LNCaP clone FGC (cell line): Measurements from ENCODE around the gene ELMO1.

ENCODE experiments used
- DNase-seq: peaks from one replicate; pipeline ENCODE4 v3.0.0-alpha.2; 2011; ENCODE audit warnings: low read depth
- H3K4me3 ChIP-seq: 2 replicates; pipeline ENCODE4 v1.5.1; 2011; ENCODE audit warnings: mild to moderate bottlenecking, low read depth, low read length, control low read depth
- TF ChIP-seq, protein P1 (sequence below): IDR thresholded peaks from 2 replicates; pipeline ENCODE4 v1.5.1; 2012; ENCODE audit warnings: mild to moderate bottlenecking; ENCODE audit not compliant: control insufficient read depth, insufficient read depth; ENCODE audit errors: extremely low read depth

The ELMO1 gene

DNA sequence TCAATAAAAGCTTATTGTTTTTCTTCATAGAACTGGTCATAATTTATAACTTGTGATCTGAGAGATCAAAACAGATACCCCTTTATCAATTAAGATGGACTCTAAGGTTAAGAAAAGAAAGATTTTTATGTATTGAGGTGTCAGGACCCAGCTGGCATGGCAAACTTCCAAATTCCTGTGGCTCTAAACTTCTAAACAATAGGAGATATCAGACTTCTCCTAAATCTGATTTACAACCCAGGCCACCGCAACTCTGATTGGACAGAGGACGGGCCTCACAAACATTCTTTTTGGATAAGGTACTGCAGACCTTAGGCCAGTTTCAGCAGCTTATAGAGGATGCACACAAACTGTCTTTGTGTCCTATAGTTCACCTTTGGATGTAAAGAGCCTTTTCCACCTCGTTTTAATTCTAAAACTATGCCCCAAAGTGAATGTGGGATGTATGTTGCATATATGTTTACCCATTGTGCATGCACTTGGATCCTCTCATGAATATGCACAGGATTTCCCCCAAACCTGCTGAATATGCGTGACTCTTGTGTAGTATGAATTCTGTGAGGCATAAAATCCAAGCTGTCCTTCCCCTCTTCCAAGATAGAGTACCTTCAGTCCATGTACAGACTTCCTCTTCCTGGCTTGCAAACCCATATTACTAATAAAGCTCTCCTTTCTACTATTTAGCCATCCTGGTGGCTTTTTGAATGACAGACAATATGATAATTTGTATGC, 69.0 kb downstream of the ELMO1 start:
- no peak for DNase-seq
- TF ChIP-seq, protein P1, sequence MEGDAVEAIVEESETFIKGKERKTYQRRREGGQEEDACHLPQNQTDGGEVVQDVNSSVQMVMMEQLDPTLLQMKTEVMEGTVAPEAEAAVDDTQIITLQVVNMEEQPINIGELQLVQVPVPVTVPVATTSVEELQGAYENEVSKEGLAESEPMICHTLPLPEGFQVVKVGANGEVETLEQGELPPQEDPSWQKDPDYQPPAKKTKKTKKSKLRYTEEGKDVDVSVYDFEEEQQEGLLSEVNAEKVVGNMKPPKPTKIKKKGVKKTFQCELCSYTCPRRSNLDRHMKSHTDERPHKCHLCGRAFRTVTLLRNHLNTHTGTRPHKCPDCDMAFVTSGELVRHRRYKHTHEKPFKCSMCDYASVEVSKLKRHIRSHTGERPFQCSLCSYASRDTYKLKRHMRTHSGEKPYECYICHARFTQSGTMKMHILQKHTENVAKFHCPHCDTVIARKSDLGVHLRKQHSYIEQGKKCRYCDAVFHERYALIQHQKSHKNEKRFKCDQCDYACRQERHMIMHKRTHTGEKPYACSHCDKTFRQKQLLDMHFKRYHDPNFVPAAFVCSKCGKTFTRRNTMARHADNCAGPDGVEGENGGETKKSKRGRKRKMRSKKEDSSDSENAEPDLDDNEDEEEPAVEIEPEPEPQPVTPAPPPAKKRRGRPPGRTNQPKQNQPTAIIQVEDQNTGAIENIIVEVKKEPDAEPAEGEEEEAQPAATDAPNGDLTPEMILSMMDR = no peak
- H3K4me3 ChIP-seq = no peak overlapping the region

DNA sequence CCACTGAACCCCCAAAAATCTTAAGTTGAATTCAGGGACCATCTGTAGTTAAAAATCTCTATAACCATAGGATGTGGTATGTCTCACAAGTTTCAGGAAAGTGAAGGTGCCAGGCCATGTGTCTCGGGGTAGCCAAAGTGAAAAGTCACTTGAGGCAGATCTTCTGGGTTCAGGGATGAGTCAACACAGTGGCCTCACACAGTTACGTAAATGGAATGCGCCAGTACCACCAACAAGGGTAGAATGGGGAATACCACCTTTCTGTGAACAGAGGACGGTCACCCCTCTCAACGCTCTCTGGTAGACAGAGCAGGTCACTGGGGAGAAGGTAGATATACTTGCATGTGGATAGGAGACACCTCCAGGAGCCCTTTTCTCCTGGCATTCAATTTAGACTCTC, 71.4 kb downstream of the ELMO1 start:
- H3K4me3 ChIP-seq = no peak overlapping the region
- TF ChIP-seq, protein P1 = no peak

DNA sequence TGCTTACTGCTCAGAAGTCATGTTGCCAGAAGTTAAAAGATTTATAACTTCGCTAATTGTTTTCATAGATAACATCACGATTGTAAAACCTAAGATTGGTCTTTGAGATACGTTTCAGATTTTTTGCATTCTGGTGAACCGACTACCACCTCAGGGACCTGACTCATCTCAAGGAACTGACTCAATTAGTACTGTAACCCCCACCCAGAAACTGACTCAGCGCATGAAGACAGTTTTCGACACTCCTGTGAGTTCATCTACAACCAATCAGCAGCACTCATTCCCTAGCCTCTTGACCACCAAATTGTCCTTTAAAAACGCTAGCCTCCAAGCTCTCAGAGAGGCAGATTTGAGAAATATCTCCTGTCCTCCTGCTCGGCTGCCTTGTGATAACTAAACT, 72.3 kb downstream of the ELMO1 start:
- TF ChIP-seq, protein P1 = no peak
- H3K4me3 ChIP-seq = no peak overlapping the region
- no peak for DNase-seq

More for the DNA sequence above, 71.4 kb downstream of the ELMO1 start:
- DNase-seq = no peak

DNA sequence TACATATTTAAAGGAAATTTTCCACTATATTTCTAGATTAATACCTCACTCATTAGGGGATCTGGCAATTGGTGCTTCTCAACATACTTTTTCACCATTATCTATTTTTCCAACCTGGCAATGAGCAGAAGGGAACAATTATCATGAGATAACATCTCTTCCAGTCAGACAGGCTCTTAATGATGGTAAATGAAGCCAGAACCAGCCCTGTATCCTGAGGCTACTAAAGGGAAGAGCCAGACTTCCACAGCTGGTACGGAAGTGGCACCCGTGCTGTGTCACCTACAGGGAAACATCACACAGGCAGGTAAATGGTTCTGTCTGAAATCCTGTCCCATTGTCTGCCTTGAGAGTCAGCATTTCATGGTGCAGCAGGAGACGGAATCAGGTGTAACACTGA, 75.9 kb downstream of the ELMO1 start:
- TF ChIP-seq, protein P1 = no peak
- no peak for DNase-seq
- H3K4me3 ChIP-seq = no peak overlapping the region

DNA sequence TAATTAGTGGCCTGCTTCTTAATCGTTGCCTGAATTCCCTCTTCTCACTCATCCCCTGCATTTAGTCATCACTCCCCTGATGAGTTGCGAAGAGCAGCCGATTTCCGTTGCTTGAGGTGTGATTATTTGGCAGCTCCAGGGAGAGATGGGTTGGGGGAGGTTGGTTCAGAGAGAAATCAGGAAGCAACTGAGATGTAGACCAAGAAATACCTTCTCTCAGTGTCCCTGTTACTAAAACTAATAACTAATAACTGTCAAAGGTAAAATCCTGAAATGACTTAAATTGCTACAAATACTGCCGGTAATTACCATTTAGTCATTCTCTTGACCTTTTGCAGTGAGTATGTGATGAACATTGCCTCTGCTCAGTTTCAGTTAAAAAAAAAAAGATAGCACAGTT, 76.9 kb downstream of the ELMO1 start:
- no peak overlapping the region for H3K4me3 ChIP-seq
- TF ChIP-seq, protein P1 = no peak

DNA sequence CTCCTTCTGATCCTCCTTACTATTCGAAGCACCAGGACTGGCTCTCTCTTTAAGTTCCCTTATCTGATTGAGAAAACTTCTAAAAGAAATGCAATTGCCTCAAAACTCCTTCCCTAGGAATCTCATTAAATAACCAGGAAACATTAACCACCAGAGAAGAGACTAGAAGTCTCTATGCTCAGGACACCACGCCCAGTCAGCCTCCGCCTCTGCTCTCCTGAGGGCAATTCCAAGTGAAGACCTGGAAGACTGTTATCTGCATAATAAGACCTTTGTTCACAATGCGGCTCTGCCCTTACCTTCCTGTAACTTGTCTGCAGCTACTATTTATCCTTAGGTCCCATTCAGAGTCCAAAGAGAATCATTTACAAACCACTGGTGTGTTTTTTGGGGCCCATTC, 78.8 kb downstream of the ELMO1 start:
- DNase-seq = no peak
- TF ChIP-seq, protein P1 = no peak
- H3K4me3 ChIP-seq = no peak overlapping the region

More for the DNA sequence above, 76.9 kb downstream of the ELMO1 start:
- DNase-seq = no peak

DNA sequence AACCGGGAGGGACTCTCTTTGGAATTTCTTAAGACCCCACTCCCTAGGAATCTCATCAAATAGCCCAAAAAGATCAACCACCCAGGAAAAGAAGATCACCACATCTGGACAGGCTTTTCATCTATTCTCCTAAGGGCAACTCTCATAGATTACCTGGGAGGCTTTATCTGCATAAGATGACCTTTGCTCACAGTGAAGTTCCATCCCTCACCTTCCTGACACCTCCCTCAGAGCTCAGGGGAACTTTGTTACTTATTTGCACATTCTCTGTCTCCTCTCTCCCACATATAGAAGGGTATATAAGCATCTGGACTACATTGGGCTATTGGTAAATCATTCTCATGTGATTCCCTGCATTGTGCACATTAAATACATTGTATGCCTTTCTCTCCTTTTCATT, 80.1 kb downstream of the ELMO1 start:
- TF ChIP-seq, protein P1 = no peak
- no peak for DNase-seq
- H3K4me3 ChIP-seq = no peak overlapping the region
